AG04450 (cell line): ENCODE results near the gene FTH1. TPM values are rescaled to one million over a fixed set of nuclear protein-coding genes. Genes with fewer than 3 reads are reported as not detected.

Experiments
- CTCF ChIA-PET: fragments of 300-600, 350-600 bp; formaldehyde crosslinking; extraction: SDS; loops from one replicate; lab custom pipeline; 2022; ENCODE audit warnings: antibody characterized with exemption, inconsistent platforms; lab: Charles Lee
- POLR2A ChIA-PET: fragments of 350-600 bp; formaldehyde crosslinking; extraction: SDS; loops from one replicate; lab custom pipeline; 2021; ENCODE audit warnings: antibody characterized with exemption, inconsistent platforms; lab: Yijun Ruan, JAX
- DNase-seq: peaks from one replicate; pipeline ENCODE4 v3.0.0-alpha.2; 2011; ENCODE audit warnings: low read depth, low spot score
- H3K27ac ChIP-seq: one replicate; pipeline ENCODE4 v1.5.1; 2012; ENCODE audit warnings: low read depth, low read length, control low read depth
- H3K27me3 ChIP-seq: one replicate; pipeline ENCODE4 v1.6.0; 2012; ENCODE audit warnings: low read length; ENCODE audit not compliant: control insufficient read depth, insufficient read depth
- H3K4me3 ChIP-seq: 2 replicates; pipeline ENCODE4 v1.5.1; 2011; ENCODE audit warnings: mild to moderate bottlenecking, low read depth, low read length, control low read depth
- H3K9me3 ChIP-seq: 2 replicates; pipeline ENCODE4 v1.5.1; 2012; ENCODE audit warnings: low read length; ENCODE audit not compliant: control insufficient read depth, insufficient read depth
- polyA plus RNA-seq: library from polyadenylated mRNA; depleted of rRNA; stranded (reverse); fragments of >200 nt; gene quantifications from 2 replicates; pipeline ENCODE4 v1.2.3, GENCODE V29; 2011
- TF ChIP-seq, protein P1 (sequence below): IDR thresholded peaks from 2 replicates; pipeline ENCODE4 v1.5.1; 2011; ENCODE audit warnings: low read depth, low read length, control low read depth, inconsistent platforms

FTH1 gene
- polyA plus RNA-seq, 1 experiment, result 3,294 TPM

- H3K27ac ChIP-seq, result no peak overlapping the region
- TF ChIP-seq, protein P1, sequence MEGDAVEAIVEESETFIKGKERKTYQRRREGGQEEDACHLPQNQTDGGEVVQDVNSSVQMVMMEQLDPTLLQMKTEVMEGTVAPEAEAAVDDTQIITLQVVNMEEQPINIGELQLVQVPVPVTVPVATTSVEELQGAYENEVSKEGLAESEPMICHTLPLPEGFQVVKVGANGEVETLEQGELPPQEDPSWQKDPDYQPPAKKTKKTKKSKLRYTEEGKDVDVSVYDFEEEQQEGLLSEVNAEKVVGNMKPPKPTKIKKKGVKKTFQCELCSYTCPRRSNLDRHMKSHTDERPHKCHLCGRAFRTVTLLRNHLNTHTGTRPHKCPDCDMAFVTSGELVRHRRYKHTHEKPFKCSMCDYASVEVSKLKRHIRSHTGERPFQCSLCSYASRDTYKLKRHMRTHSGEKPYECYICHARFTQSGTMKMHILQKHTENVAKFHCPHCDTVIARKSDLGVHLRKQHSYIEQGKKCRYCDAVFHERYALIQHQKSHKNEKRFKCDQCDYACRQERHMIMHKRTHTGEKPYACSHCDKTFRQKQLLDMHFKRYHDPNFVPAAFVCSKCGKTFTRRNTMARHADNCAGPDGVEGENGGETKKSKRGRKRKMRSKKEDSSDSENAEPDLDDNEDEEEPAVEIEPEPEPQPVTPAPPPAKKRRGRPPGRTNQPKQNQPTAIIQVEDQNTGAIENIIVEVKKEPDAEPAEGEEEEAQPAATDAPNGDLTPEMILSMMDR, result no peak
- ChIA-PET POLR2A (no interaction called here), CTCF (interaction anchor here (0.7 to 1.0 kb wide), 2 partner anchors 9 to 113 kb away, joined by 3 to 6 read pairs; no protein-coding TSS in a partner anchor)
- H3K27me3 ChIP-seq, result no peaks in the 10 kb centered on the region
- H3K9me3 ChIP-seq, result peaks cover 9% of the 10 kb centered on the region
- H3K4me3 ChIP-seq, result no peak overlapping the region
- no peak for DNase-seq
Measured at GRCh38 chr11:61994981-61995380, 27.5 kb upstream of the FTH1 start.

GRCh38 chr11:61985869-61986268 is 18.4 kb upstream of the FTH1 start:
- Histone ChIP-seq H3K4me3 (no peak overlapping the region), H3K9me3 (peaks cover 4% of the 10 kb centered on the region), H3K27me3 (peaks cover 3% of the 10 kb centered on the region), H3K27ac (no peak overlapping the region)
- POLR2A ChIA-PET, result interaction anchor here (0.7 kb wide), 1 partner anchor 44 kb away, joined by 3 read pairs; no protein-coding TSS in a partner anchor
- TF ChIP-seq, protein P1, result no peak
- CTCF ChIA-PET, result interaction anchor here (0.6 to 1.4 kb wide), 2 partner anchors 19 to 122 kb away, joined by 6 to 8 read pairs; partner anchors contain the start of gene FTH1
- DNase-seq, result no peak

- no peak for DNase-seq
- no peak overlapping the region for H3K4me3 ChIP-seq
- peaks cover 2% of the 10 kb centered on the region for H3K27me3 ChIP-seq
- peaks cover 4% of the 10 kb centered on the region for H3K9me3 ChIP-seq
- TF ChIP-seq, protein P1, result no peak
- no peak overlapping the region for H3K27ac ChIP-seq
- ChIA-PET POLR2A (interaction anchor here (0.9 kb wide), 1 partner anchor 16 kb away, joined by 4 read pairs; the partner anchor contains the start of gene FTH1), CTCF (no interaction called here)
Measured at GRCh38 chr11:61983419-61983818, 16.0 kb upstream of the FTH1 start.

GRCh38 chr11:61980783-61981541 is 13.5 kb upstream of the FTH1 start:
- H3K27me3 ChIP-seq, result no peaks in the 10 kb centered on the region
- H3K27ac ChIP-seq, result no peak overlapping the region

More at GRCh38 chr11:61980783-61981541, 13.5 kb upstream of the FTH1 start:
- no peak for DNase-seq
- H3K9me3 ChIP-seq, result no peaks in the 10 kb centered on the region
- H3K4me3 ChIP-seq, result no peak overlapping the region
- ChIA-PET CTCF (interaction anchor here (1.2 to 1.5 kb wide), 3 partner anchors 10 to 101 kb away, joined by 3 to 6 read pairs (median 4); no protein-coding TSS in a partner anchor), POLR2A (interaction anchor here (1.6 kb wide), 1 partner anchor 13 kb away, joined by 7 read pairs; the partner anchor contains the start of gene FTH1)
- TF ChIP-seq, protein P1, result no peak
